K562 (cell line): ENCODE results near the gene ZNF648. TPM values are rescaled to one million over a fixed set of nuclear protein-coding genes. Genes with fewer than 3 reads are reported as not detected.
A peak's percentile ranks its signal among the peaks of the same experiment; 100 is the strongest.

Experiments used
- ARHGAP35 ChIP-seq: fragments of 450-650 bp; IDR thresholded peaks from 2 replicates; pipeline ENCODE4 v1.6.1; 2018; ENCODE audit not compliant: partially characterized antibody
- BHLHE40 ChIP-seq: IDR thresholded peaks from 2 replicates; pipeline ENCODE4 v1.6.1; 2011; ENCODE audit warnings: low read length, improper control_type of control experiment
- BRCA1 ChIP-seq, 2 experiments: fragments of 450-650 bp in 1 of 2; sonication (generic) in 1 of 2; formaldehyde crosslinking in 1 of 2; IDR thresholded peaks; 2 replicates each; pipeline versions ENCODE4 v1.5.0 to v1.6.1; 2017 to 2020; ENCODE audit warnings: mild to moderate bottlenecking in 1 of 2, missing genetic modification reagents in 1 of 2
- CBX1 ChIP-seq: sonication (generic); IDR thresholded peaks from 2 replicates; pipeline ENCODE4 v1.6.1; 2016; ENCODE audit warnings: antibody characterized with exemption, low read depth, mild to moderate bottlenecking
- HDAC3 ChIP-seq: fragments of 450-650 bp; IDR thresholded peaks from 2 replicates; pipeline ENCODE4 v1.6.1; 2018; ENCODE audit warnings: borderline replicate concordance, mild to moderate bottlenecking, moderate library complexity; ENCODE audit not compliant: partially characterized antibody
- ID3 ChIP-seq, 2 experiments: fragments of 250-450 bp in 1 of 2; fragments of 450-650 bp in 1 of 2; sonication (Bioruptor Pico) in 1 of 2; IDR thresholded peaks; 2 replicates each; pipeline versions ENCODE4 v1.6.1 to v1.8.0; 2016 to 2021; ENCODE audit warnings: mild to moderate bottlenecking in 2 of 2, moderate library complexity in 2 of 2, missing compliant biosample characterization in 1 of 2, missing genetic modification characterization in 1 of 2
- NCOA2 ChIP-seq, 2 experiments: fragments of 450-650 bp; IDR thresholded peaks; 2 replicates each; pipeline ENCODE4 v1.6.1; 2018; ENCODE audit warnings: mild to moderate bottlenecking in 2 of 2, moderate library complexity in 1 of 2; ENCODE audit not compliant: partially characterized antibody in 2 of 2
- NEUROD1 ChIP-seq: fragments of 150-350 bp; IDR thresholded peaks from 2 replicates; pipeline ENCODE4 v1.6.1; 2014; ENCODE audit warnings: borderline replicate concordance, low read length, low read depth; ENCODE audit not compliant: partially characterized antibody
- NFYB ChIP-seq: IDR thresholded peaks from 2 replicates; pipeline ENCODE4 v1.6.1; 2011; ENCODE audit warnings: mild to moderate bottlenecking, moderate library complexity; ENCODE audit not compliant: insufficient read length; ENCODE audit errors: extremely low read depth
- POLR2AphosphoS2 ChIP-seq: IDR thresholded peaks from 2 replicates; pipeline ENCODE4 v1.6.1; 2012; ENCODE audit warnings: low read length, improper control_type of control experiment
- PREB ChIP-seq: sonication (generic); formaldehyde crosslinking; IDR thresholded peaks from 2 replicates; pipeline ENCODE4 v1.8.1; 2023; ENCODE audit warnings: mild to moderate bottlenecking, missing genetic modification reagents
- SIN3A ChIP-seq, 2 experiments: fragments of 150-350 bp in 1 of 2; IDR thresholded peaks; 2 replicates each; pipeline ENCODE4 v1.6.1; 2011 to 2016; ENCODE audit warnings: borderline replicate concordance in 2 of 2, low read depth in 2 of 2, low read length in 2 of 2, mild to moderate bottlenecking in 2 of 2, moderate library complexity in 2 of 2; ENCODE audit not compliant: control insufficient read depth in 1 of 2
- ZMIZ1 ChIP-seq, 2 experiments: fragments of 150-350 bp in 1 of 2; IDR thresholded peaks; 2 replicates each; pipeline ENCODE4 v1.6.1; 2012 to 2016; ENCODE audit warnings: low read depth in 2 of 2, low read length in 2 of 2, mild to moderate bottlenecking in 1 of 2, moderate library complexity in 1 of 2
- ZNF12 ChIP-seq: sonication (generic); formaldehyde crosslinking; IDR thresholded peaks from 2 replicates; pipeline ENCODE4 v1.4.0; 2020; ENCODE audit warnings: mild to moderate bottlenecking, missing genetic modification reagents
- ZNF23 ChIP-seq: fragments of 250-450 bp; sonication (Bioruptor Pico); IDR thresholded peaks from 2 replicates; pipeline ENCODE4 v1.4.0; 2020; ENCODE audit warnings: mild to moderate bottlenecking
- ZNF274 ChIP-seq: IDR thresholded peaks from 2 replicates; pipeline ENCODE4 v1.6.1; 2011; ENCODE audit warnings: low read depth, mild to moderate bottlenecking, low read length, moderate library complexity, borderline replicate concordance
- ZNF398 ChIP-seq: fragments of 250-450 bp; sonication (Bioruptor Pico); IDR thresholded peaks from 2 replicates; pipeline ENCODE4 v1.8.0; 2021; ENCODE audit warnings: moderate library complexity, mild to moderate bottlenecking, inconsistent platforms
- polyA plus RNA-seq, 8 experiments: library from polyadenylated mRNA; depleted of rRNA in 4 of 8; stranded (reverse) in 5 of 8; unstranded in 3 of 8; fragments of >200 nt; fragmentation: Nextera tagmentation in 2 of 8; fragmentation: Illumina TruSeq in 1 of 8; extraction: Ambion mirVana in 2 of 8; extraction: Trizol in 1 of 8; gene quantifications; 2 replicates each; pipeline versions ENCODE4 v1.2.1 to v1.2.3, GENCODE V29; 2011 to 2014; ENCODE audit warnings: inconsistent platforms in 1 of 8, missing spikeins in 1 of 8
- total RNA-seq, 7 experiments: library from RNA; depleted of rRNA in 6 of 7; stranded (reverse); fragments of >200 nt in 6 of 7; fragmentation: Illumina TruSeq in 2 of 7; extraction: Trizol in 2 of 7; gene quantifications; 2 replicates each; pipeline versions ENCODE4 v1.2.1 to v1.2.3, GENCODE V29; 2011 to 2021; ENCODE audit warnings: low replicate concordance in 1 of 7

Gene ZNF648
- total and polyA plus RNA-seq, 9 of the 15 experiments (the other 6 are each of a cell fraction or from before 2014, with no cell fraction given) = 0.06 to 0.27 (median 0.18) TPM; not detected in 2

GRCh38 chr1:182084487-182085316 lies 23.2 kb upstream of the ZNF648 start (continued):
- TF ChIP-seq ZMIZ1 (IDR thresholded peaks at IDR 0.05; ENCODE audit: low read depth in 2 of 2, low read length in 2 of 2) = 0 out of 4 replicates have a peak, but pooled peaks of 1 of the 2 experiments have one; percentile 26
- no peak for TF ChIP-seq BRCA1 (IDR thresholded peaks at IDR 0.05)
- no peak for TF ChIP-seq BRCA1 (CRISPR knock-in tag; IDR thresholded peaks at IDR 0.05)
- no peak for TF ChIP-seq ZNF398 (CRISPR knock-in tag)
- TF ChIP-seq ZNF12 (CRISPR knock-in tag) = no peak
- TF ChIP-seq NEUROD1 = peak; percentile 39
- TF ChIP-seq CBX1 = no peak
- no peak for TF ChIP-seq ID3 (CRISPR knock-in tag; IDR thresholded peaks at IDR 0.05)
- peak; percentile 56; the same call in 1 of the 2 replicates for TF ChIP-seq ID3 (tag; IDR thresholded peaks at IDR 0.05)
- TF ChIP-seq HDAC3 = peak; percentile 19
- no peak for TF ChIP-seq NFYB
- no peak for TF ChIP-seq ZNF23 (CRISPR knock-in tag)
- TF ChIP-seq ZNF274 = no peak
- no peak for TF ChIP-seq POLR2AphosphoS2
- no peak for TF ChIP-seq ARHGAP35
- TF ChIP-seq SIN3A (IDR thresholded peaks at IDR 0.05; ENCODE audit: borderline replicate concordance in 2 of 2, control insufficient read depth in 1 of 2, low read depth in 2 of 2, low read length in 2 of 2) = no peak
- peak; percentile 39 for TF ChIP-seq BHLHE40
- TF ChIP-seq NCOA2 (IDR thresholded peaks at IDR 0.05; ENCODE audit: partially characterized antibody in 2 of 2) = no peak
- TF ChIP-seq PREB = no peak
